Right lobe of liver (tissue), 6 donors: Measurements from ENCODE around the gene S100A10. TPM values are rescaled to one million over a fixed set of nuclear protein-coding genes. Genes with fewer than 3 reads are reported as not detected.

Experiments
- ATAC-seq, 4 donors: fragments of 200-7000 bp; cut with Tn5 transposase; one replicate each; pipeline ENCODE4 v1.9.1; 2020; ENCODE audit warnings: mild to moderate bottlenecking in 4 of 4, moderate library complexity in 4 of 4
- DNase-seq, 3 donors: peaks; one replicate each; pipeline ENCODE4 v3.0.0-alpha.2; 2020
- H3K27ac ChIP-seq, 3 donors: fragments of 200-600 bp; one replicate each; pipeline ENCODE4 v1.8.0; 2022
- H3K27me3 ChIP-seq, 2 donors: fragments of 200-600 bp; one replicate each; pipeline ENCODE4 v1.8.0; 2022
- H3K36me3 ChIP-seq, 4 donors: fragments of 200-600 bp; sonication (generic) in 1 of 4; one replicate each; pipeline versions ENCODE4 v1.5.1 to v1.8.0; 2017 to 2022; ENCODE audit warnings: control low read depth in 1 of 4
- H3K4me1 ChIP-seq, 4 donors: fragments of 200-600 bp; sonication (generic) in 1 of 4; one replicate each; pipeline versions ENCODE4 v1.5.1 to v1.8.0; 2017 to 2022; ENCODE audit warnings: control low read depth in 1 of 4
- H3K4me3 ChIP-seq, 3 donors: fragments of 200-600 bp; one replicate each; pipeline ENCODE4 v1.8.0; 2022
- H3K9me3 ChIP-seq, 4 donors: fragments of 200-600 bp; sonication (generic) in 1 of 4; one replicate each; pipeline versions ENCODE4 v1.5.1 to v1.8.0; 2017 to 2022; ENCODE audit warnings: control low read depth in 1 of 4
- CTCF ChIP-seq, 4 donors: fragments of 200-600 bp in 3 of 4; fragments of 450-650 bp in 1 of 4; IDR thresholded peaks; one replicate each; pipeline versions ENCODE4 v1.5.1 to v1.8.0; 2016 to 2022; ENCODE audit warnings: antibody characterized with exemption in 4 of 4, mild to moderate bottlenecking in 2 of 4
- POLR2A ChIP-seq: fragments of 450-650 bp; IDR thresholded peaks from one replicate; pipeline ENCODE4 v1.6.1; 2017; ENCODE audit warnings: antibody characterized with exemption, mild to moderate bottlenecking
- WGBS: methylation state at CpG from one replicate; pipeline ENCODE4 v1.1.6; 2018; ENCODE audit warnings: low coverage, low lambda C conversion rate; ENCODE audit not compliant: insufficient coverage; ENCODE audit errors: missing lambda C conversion rate; 5-methylcytosine and 5-hydroxymethylcytosine counted together
- intact Hi-C, 2 donors: fragments of 100-400 bp; cut with DNase I; formaldehyde crosslinking; loops; one replicate each; pipeline versions ENCODE4 v1.11.2 to v1.14.1; 2022
- total RNA-seq, 6 experiments: library from RNA; depleted of rRNA in 2 of 6; stranded (reverse); fragments of >200 nt in 2 of 6; fragmentation: NEBNext Ultra II Directional in 3 of 6; extraction: Animal tissue kit (Norgen Biotek cat#: 25700) in 3 of 6; gene quantifications; one replicate each; pipeline versions ENCODE4 v1.1.0 to v1.2.4, GENCODE V29; 2016 to 2023
- donor health status: DM: no; HTN: yes; CAD: no.
- donor health status: DM: no; HTN: no; CAD: no.
- donor health status: DM: no; HTN: no; CAD: no.
- donor health status: DM: no; HTN: yes; CAD: no.
- donor health status: DM: no; HTN: yes; CAD: no.

Gene S100A10
- total RNA-seq, 6 experiments from 2014 or later, result 48.5 to 192 (median 61.7) TPM

GRCh38 chr1:152009691-152010090 lies 16.0 kb upstream of the S100A10 start:
- 16% methylated on average over 1 of the region's 1 CpG for WGBS
- H3K4me1 ChIP-seq, result peaks cover 0 to 11% (median 0%) of the 10 kb centered on the region in 4 donors

GRCh38 chr1:152007047-152007446 lies 13.4 kb upstream of the S100A10 start:
- H3K9me3 ChIP-seq, result no peaks in the 10 kb centered on the region
- TF ChIP-seq CTCF (IDR thresholded peaks at IDR 0.05) (no peak), POLR2A (no peak)
- ATAC-seq (no peak), DNase-seq (no peak)
- H3K27ac ChIP-seq, result no peak overlapping the region
- intact Hi-C loops, result no loop called here
- no peaks in the 10 kb centered on the region for H3K36me3 ChIP-seq
- 70% methylated on average over 2 of the region's 2 CpGs for WGBS
- H3K4me1 ChIP-seq, result peaks cover 0 to 11% (median 0%) of the 10 kb centered on the region in 4 donors
- H3K4me3 ChIP-seq, result no peak overlapping the region
- no peaks in the 10 kb centered on the region for H3K27me3 ChIP-seq

More at GRCh38 chr1:152009691-152010090, 16.0 kb upstream of the S100A10 start:
- H3K27ac ChIP-seq, result peak overlapping the region in 2 of 3 donors; percentile 65 to 69
- H3K27me3 ChIP-seq, result no peaks in the 10 kb centered on the region
- TF ChIP-seq POLR2A (no peak), CTCF (IDR thresholded peaks at IDR 0.05) (no peak)
- H3K4me3 ChIP-seq, result no peak overlapping the region
- ATAC-seq (peak; percentile 89 to 92 (median 92)), DNase-seq (peak in 1 of 3 donors; percentile 64)
- intact Hi-C loops, result no loop called here
- H3K9me3 ChIP-seq, result no peaks in the 10 kb centered on the region
- H3K36me3 ChIP-seq, result no peaks in the 10 kb centered on the region

GRCh38 chr1:152005360-152005912 lies 11.8 kb upstream of the S100A10 start:
- intact Hi-C loops, result no loop called here
- Histone ChIP-seq H3K27me3 (no peaks in the 10 kb centered on the region), H3K4me1 (peaks cover 0 to 11% (median 0%) of the 10 kb centered on the region in 4 donors), H3K4me3 (no peak overlapping the region), H3K9me3 (peaks cover 0 to 3% (median 0%) of the 10 kb centered on the region in 4 donors), H3K36me3 (no peaks in the 10 kb centered on the region), H3K27ac (no peak overlapping the region)
- TF ChIP-seq POLR2A (no peak), CTCF (IDR thresholded peaks at IDR 0.05) (no peak)
- ATAC-seq, result peak in 1 of 4 donors; percentile 22
- whole genome bisulfite sequencing, result 56% methylated on average over 4 of the region's 4 CpGs
- no peak for DNase-seq

GRCh38 chr1:152003846-152004442 lies 10.3 kb upstream of the S100A10 start:
- TF ChIP-seq CTCF (IDR thresholded peaks at IDR 0.05) (peak in 2 of 4 donors; percentile 5 to 6), POLR2A (no peak)
- Histone ChIP-seq H3K27me3 (no peaks in the 10 kb centered on the region), H3K4me3 (no peak overlapping the region), H3K36me3 (no peaks in the 10 kb centered on the region), H3K4me1 (no peaks in the 10 kb centered on the region), H3K9me3 (peaks cover 0 to 3% (median 0%) of the 10 kb centered on the region in 4 donors), H3K27ac (no peak overlapping the region)
- intact Hi-C loops, result loop anchor here in 1 of 2 donors (5.0 kb wide), 1 partner anchor 37 kb away; no protein-coding TSS in a partner anchor
- ATAC-seq, result peak in 3 of 4 donors; percentile 15 to 31 (median 15)
- WGBS, result 78% methylated on average over 2 of the region's 4 CpGs
- no peak for DNase-seq
